Measurements from ENCODE around the gene TTC8. TPM values are rescaled to one million over a fixed set of nuclear protein-coding genes. Genes with fewer than 3 reads are reported as not detected.

TTC8 gene
- total RNA-seq, 2 donors from 2014 or later: 11.2 to 16.3 TPM

DNA sequence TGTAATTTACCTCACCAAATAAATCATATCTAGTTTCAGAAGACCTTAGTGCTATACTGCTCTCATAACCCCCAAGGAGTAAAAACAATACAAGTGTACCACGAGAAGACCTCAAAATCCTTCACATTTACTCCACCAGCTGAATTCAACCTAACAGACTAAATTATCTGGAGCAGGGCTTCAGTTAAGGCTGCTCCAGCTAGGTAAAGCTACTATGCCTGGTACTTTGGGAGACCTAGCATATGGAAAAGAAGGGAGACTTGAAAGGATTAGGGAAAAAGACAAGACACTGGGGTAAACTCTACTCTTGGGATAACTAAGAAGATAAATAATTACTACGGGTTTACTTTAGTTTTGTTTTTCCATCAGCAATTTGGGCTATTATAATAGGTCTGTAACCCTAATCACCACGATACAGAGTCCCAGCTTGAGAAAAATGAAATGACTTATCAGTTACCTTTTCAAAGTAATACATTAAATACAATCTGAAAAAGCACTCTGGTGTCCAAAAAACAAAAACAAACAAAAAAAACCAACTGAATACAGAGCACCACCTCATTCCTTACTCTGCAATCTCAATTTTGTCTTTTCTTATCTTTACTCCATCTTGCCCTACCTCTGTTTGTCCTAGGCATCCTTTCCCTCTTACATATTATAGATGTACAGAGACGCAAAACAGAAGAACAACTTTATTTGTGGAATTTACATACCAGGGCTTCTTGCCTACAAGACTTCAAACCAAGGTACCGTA, 33.8 kb upstream of the TTC8 start:
- TF ChIP-seq POLR2A (IDR thresholded peaks at IDR 0.05) (no peak), CTCF (IDR thresholded peaks at IDR 0.05) (no peak)
- ATAC-seq: no peak
- intact Hi-C loops (cut with DNase I): no loop called here
- no peak for DNase-seq
- 85% methylated on average over 5 of the region's 5 CpGs for WGBS, 2 donors
- no peaks in the 10 kb centered on the region for H3K27me3 ChIP-seq
- no peaks in the 10 kb centered on the region for H3K36me3 ChIP-seq (replicated peaks in 1 of 2; ENCODE audit: insufficient read depth in 1 of 2, low read depth in 2 of 2)
- peaks cover 14% of the 10 kb centered on the region for H3K4me1 ChIP-seq
- no peaks in the 10 kb centered on the region for H3K9me3 ChIP-seq
- no peak overlapping the region for H3K27ac ChIP-seq
- H3K4me3 ChIP-seq: no peak overlapping the region

DNA sequence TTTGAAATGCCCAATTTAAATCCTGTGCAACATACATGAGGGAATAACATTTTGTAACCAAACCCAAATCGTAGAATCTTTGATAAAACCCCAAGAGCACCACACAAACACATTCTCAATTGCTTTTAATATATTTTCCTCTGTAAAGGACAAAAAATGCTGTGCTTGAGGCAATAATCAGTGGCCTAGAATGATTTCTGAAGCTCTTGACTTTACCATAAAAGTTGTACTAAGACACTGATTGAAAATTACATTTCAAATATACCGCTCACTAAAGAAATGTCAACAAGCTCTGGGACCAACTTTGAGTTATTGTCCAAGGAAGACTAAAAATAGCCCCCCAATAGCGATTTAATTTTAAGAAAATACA, 33.2 kb upstream of the TTC8 start:
- H3K9me3 ChIP-seq: no peaks in the 10 kb centered on the region
- H3K4me3 ChIP-seq: no peak overlapping the region
- H3K27ac ChIP-seq: no peak overlapping the region
- no peak for DNase-seq
- 56 to 59% methylated on average over 3 of the region's 3 CpGs for WGBS, 2 donors
- no peak for TF ChIP-seq CTCF (IDR thresholded peaks at IDR 0.05)
- TF ChIP-seq POLR2A (IDR thresholded peaks at IDR 0.05): no peak
- H3K27me3 ChIP-seq: no peaks in the 10 kb centered on the region
- H3K4me1 ChIP-seq: peaks cover 14% of the 10 kb centered on the region
- H3K36me3 ChIP-seq (replicated peaks in 1 of 2; ENCODE audit: insufficient read depth in 1 of 2, low read depth in 2 of 2): no peaks in the 10 kb centered on the region
- no peak for ATAC-seq
- intact Hi-C loops (cut with DNase I): no loop called here

DNA sequence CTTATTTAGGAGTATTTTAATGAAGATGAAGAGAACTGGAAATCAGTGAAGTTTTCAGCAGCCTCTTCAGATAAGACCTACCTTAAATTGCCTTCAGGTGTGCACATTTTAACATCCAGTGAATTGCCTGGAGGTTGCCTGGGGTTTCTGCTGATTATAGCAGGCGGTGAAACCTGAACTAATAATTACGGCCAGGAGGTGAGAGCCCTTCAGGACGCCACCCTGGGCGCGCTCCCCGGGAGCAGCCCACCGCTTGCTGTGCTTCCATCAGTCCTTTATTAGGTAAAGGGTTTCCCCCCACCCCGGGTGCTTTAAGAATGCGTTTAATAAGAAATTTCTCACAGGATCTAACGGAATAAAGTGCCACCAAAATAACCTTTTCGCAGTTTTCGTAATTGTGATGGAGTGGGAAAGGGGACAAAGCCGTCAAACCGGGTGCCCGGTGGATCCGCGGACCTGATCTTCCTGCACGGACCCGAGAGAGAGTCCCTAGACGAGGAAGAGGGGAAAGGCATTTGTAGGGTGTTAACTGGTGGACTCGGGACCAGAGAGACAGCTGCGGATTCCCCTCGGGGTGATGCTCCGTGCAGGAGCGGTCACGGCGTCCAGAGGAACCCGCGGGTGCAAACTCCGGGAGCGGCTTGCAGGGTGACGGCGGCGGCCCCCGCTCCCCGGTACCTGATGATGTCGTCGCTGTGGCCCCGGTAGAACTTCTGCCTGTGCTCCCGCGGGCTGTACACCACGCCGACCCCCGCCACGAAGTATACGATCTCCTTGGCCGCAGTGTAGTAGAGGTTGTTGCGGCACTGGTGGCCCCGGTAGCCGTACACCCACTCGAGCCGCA, 32.6 kb upstream of the TTC8 start:
- Histone ChIP-seq H3K4me3 (peak overlapping the region; percentile 42 to 70), H3K36me3 (replicated peaks in 1 of 2; ENCODE audit: insufficient read depth in 1 of 2, low read depth in 2 of 2) (no peaks in the 10 kb centered on the region), H3K9me3 (no peaks in the 10 kb centered on the region), H3K4me1 (peaks cover 14% of the 10 kb centered on the region), H3K27ac (peak overlapping the region; percentile 64 to 93 (median 89)), H3K27me3 (no peaks in the 10 kb centered on the region)
- ATAC-seq (peak; percentile 19), DNase-seq (peak; percentile 19 to 34 (median 24))
- WGBS, 2 donors: 1 to 3% methylated on average over 31 to 39 of the region's 52 CpGs
- TF ChIP-seq POLR2A (IDR thresholded peaks at IDR 0.05): no peak
- no peak for TF ChIP-seq CTCF (IDR thresholded peaks at IDR 0.05)
- intact Hi-C loops (cut with DNase I): no loop called here

DNA sequence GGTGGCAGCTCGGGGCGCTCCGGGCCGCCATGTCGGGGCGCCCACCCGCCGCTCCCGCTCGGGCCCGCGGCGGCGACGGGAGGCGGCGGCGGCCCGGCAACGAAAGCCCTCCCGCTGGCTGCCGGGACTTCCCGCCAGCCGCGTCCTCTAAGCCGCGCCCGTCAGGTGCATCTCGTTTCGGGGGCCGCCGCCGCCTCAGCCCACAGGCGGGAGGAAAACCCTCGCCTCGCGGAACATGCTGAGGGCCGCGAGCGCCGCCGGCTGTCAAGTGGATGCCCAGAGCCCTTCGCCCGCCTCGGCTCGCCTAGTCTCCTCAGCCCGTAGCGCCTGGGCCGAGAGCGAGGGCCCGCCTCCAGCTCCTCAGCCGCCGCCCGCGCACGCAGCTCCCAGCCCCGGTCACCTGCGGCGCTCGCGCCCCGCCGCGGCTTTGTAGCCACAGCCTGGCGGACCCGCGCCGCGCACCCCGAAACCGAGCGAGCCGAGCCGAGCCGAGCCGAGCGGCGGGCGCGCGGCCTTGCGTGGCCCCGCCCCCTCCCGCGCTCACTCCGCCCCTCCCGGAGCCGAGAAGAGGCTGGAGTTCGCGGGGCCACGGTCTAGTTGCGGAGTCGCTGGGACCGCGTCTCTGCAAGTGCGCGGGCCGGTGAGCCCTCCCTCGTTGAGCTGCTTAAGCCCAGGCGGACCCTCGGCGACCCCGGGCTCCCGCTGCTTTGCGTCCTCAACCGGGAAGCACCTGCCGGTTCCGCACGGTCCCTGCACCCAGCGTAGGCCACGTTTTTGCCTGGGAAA, 31.8 kb upstream of the TTC8 start, which contains the start of gene EML5:
TSS of gene EML5 (minus strand) at position 481 of the 786 bp plus-strand sequence. CDS start at position 31, 450 bp downstream.
- TF ChIP-seq CTCF (IDR thresholded peaks at IDR 0.05) (peak in 6 of 7 experiments; percentile 20 to 73 (median 53)), POLR2A (IDR thresholded peaks at IDR 0.05) (peak; percentile 51 to 62 (median 61))
- 0% methylated on average over 14 to 98 of the region's 111 CpGs for WGBS, 2 donors
- ATAC-seq: peak; percentile 97

More for the DNA sequence above, 31.8 kb upstream of the TTC8 start, which contains the start of gene EML5:
- H3K4me3 ChIP-seq: peak within 1 kb of the TSS; percentile 42 to 70
- H3K4me1 ChIP-seq: peaks cover 14% of the 10 kb centered on the region
- H3K27me3 ChIP-seq: no peaks in the 10 kb centered on the region
- intact Hi-C loops (cut with DNase I): no loop called here
- no peaks in the 10 kb centered on the region for H3K36me3 ChIP-seq (replicated peaks in 1 of 2; ENCODE audit: insufficient read depth in 1 of 2, low read depth in 2 of 2)
- peak within 1 kb of the TSS; percentile 64 to 93 (median 89) for H3K27ac ChIP-seq
- DNase-seq: peak; percentile 90 to 94 (median 91)
- H3K9me3 ChIP-seq: no peaks in the 10 kb centered on the region
